Endothelial cell of umbilical vein (primary cell): ENCODE data around the gene OSBPL9. TPM values are rescaled to one million over a fixed set of nuclear protein-coding genes. Genes with fewer than 3 reads are reported as not detected.

Experiments
- BruUV-seq: library from RNA; stranded (reverse); fragments of 400-500 nt; replicated peaks from 2 replicates; lab custom pipeline; 2021; lab: Mats Ljungman, UMichigan
- CTCF ChIA-PET: fragments of 300-600, 350-600 bp; sonication (Branson Sonifier 250); formaldehyde crosslinking; loops from one replicate; lab custom pipeline; 2021; ENCODE audit warnings: antibody characterized with exemption, inconsistent platforms; lab: Charles Lee
- POLR2A ChIA-PET: fragments of 300-600, 350-600 bp; sonication (Branson Sonifier 250); formaldehyde crosslinking; loops from one replicate; lab custom pipeline; 2021; ENCODE audit warnings: antibody characterized with exemption, inconsistent platforms; lab: Charles Lee
- DNase-seq: peaks from one replicate; pipeline ENCODE4 v3.0.0-alpha.2; 2011; ENCODE audit warnings: low read depth, low spot score
- FAIRE-seq: peaks from 2 replicates; lab custom pipeline; 2011; peaks lifted over from hg19 to GRCh38; lab: Jason Lieb, UNC
- H2AFZ ChIP-seq: 2 replicates; pipeline ENCODE4 v1.6.0; 2012; ENCODE audit warnings: low read depth, low read length, control low read depth, inconsistent platforms
- H3K27ac ChIP-seq: 2 replicates; pipeline ENCODE4 v1.5.1; 2011; ENCODE audit warnings: low read depth, mild to moderate bottlenecking, control low read depth, low read length, moderate library complexity; ENCODE audit not compliant: insufficient read depth
- H3K27me3 ChIP-seq, 2 experiments: 2 replicates each; pipeline versions ENCODE4 v1.6.0 to v1.6.1; 2011; ENCODE audit warnings: low read length in 2 of 2, mixed read lengths in 1 of 2; ENCODE audit not compliant: control insufficient read depth in 2 of 2, insufficient read depth in 2 of 2
- H3K36me3 ChIP-seq, 2 experiments: 2 replicates in 1 of 2; 3 replicates in 1 of 2; pipeline ENCODE4 v1.5.1; 2011; ENCODE audit warnings: low read length in 2 of 2, mild to moderate bottlenecking in 1 of 2, moderate library complexity in 1 of 2; ENCODE audit not compliant: control insufficient read depth in 2 of 2, insufficient read depth in 2 of 2; ENCODE audit errors: extremely low read depth in 1 of 2
- H3K4me1 ChIP-seq: 3 replicates; pipeline ENCODE4 v1.5.1; 2011; ENCODE audit warnings: mild to moderate bottlenecking, low read length; ENCODE audit not compliant: control insufficient read depth, insufficient read depth; ENCODE audit errors: extremely low read depth
- H3K4me2 ChIP-seq: 2 replicates; pipeline ENCODE4 v1.6.1; 2011; ENCODE audit warnings: low read length, control low read depth, mixed read lengths; ENCODE audit not compliant: insufficient read depth
- H3K4me3 ChIP-seq, 3 experiments: fragments of 200-600 bp in 1 of 3; sonication (generic), shearing (Covaris generic) in 1 of 3; replicated peaks in 1 of 3; 2 replicates each; pipeline ENCODE4 v1.5.1; 2011 to 2016; ENCODE audit warnings: control low read depth in 3 of 3, low read length in 3 of 3, mild to moderate bottlenecking in 2 of 3, inconsistent platforms in 1 of 3, low read depth in 1 of 3, moderate library complexity in 1 of 3; ENCODE audit not compliant: insufficient read depth in 1 of 3
- H3K79me2 ChIP-seq: 2 replicates; pipeline ENCODE4 v1.6.0; 2012; ENCODE audit warnings: low read length, inconsistent platforms; ENCODE audit not compliant: control insufficient read depth, insufficient read depth
- H3K9ac ChIP-seq: replicated peaks from 2 replicates; pipeline ENCODE3; 2011; ENCODE audit warnings: low read length, control low read depth; ENCODE audit not compliant: insufficient read depth; ENCODE audit errors: extremely low read depth
- H3K9me1 ChIP-seq: replicated peaks from 3 replicates; pipeline ENCODE4 v1.6.0; 2011; ENCODE audit warnings: mild to moderate bottlenecking, low read length; ENCODE audit not compliant: control insufficient read depth, insufficient read depth; ENCODE audit errors: extremely low read depth
- H3K9me3 ChIP-seq: replicated peaks from 2 replicates; pipeline ENCODE4 v1.5.1; 2012; ENCODE audit warnings: low read length, inconsistent platforms; ENCODE audit not compliant: control insufficient read depth, insufficient read depth
- H4K20me1 ChIP-seq: replicated peaks from 2 replicates; pipeline ENCODE3; 2011; ENCODE audit warnings: mild to moderate bottlenecking, low read length; ENCODE audit not compliant: control insufficient read depth, insufficient read depth; ENCODE audit errors: extremely low read depth
- CTCF ChIP-seq, 2 donors: IDR thresholded peaks; 1 replicate in 1 of 2; 2 replicates in 1 of 2; pipeline ENCODE4 v1.5.1; 2011; ENCODE audit warnings: low read length in 2 of 2, mild to moderate bottlenecking in 2 of 2, moderate library complexity in 2 of 2, control low read depth in 1 of 2, inconsistent platforms in 1 of 2, low read depth in 1 of 2; ENCODE audit not compliant: insufficient read depth in 1 of 2; ENCODE audit errors: extremely low read depth in 1 of 2
- EZH2 ChIP-seq: IDR thresholded peaks from 2 replicates; pipeline ENCODE4 v1.6.1; 2012; ENCODE audit warnings: borderline replicate concordance, low read depth, mild to moderate bottlenecking, moderate library complexity, low read length, inconsistent platforms; ENCODE audit not compliant: severe bottlenecking
- FOS ChIP-seq: IDR thresholded peaks from 2 replicates; pipeline ENCODE4 v1.6.1; 2011; ENCODE audit warnings: mild to moderate bottlenecking, low read length, moderate library complexity, borderline replicate concordance; ENCODE audit not compliant: insufficient read depth
- GATA2 ChIP-seq: IDR thresholded peaks from 2 replicates; pipeline ENCODE4 v1.7.0; 2011; ENCODE audit warnings: low read depth, mild to moderate bottlenecking, moderate library complexity, mixed read lengths, low read length; ENCODE audit not compliant: insufficient read length, insufficient read depth
- JUN ChIP-seq: IDR thresholded peaks from 2 replicates; pipeline ENCODE4 v1.6.1; 2011; ENCODE audit warnings: borderline replicate concordance, low read depth; ENCODE audit not compliant: insufficient read length, insufficient read depth
- MAX ChIP-seq: IDR thresholded peaks from 2 replicates; pipeline ENCODE4 v1.6.1; 2011; ENCODE audit not compliant: insufficient read depth, insufficient read length
- MYC ChIP-seq: IDR thresholded peaks from one replicate; pipeline ENCODE4 v1.6.1; 2011; ENCODE audit warnings: mild to moderate bottlenecking, low read depth, low read length
- POLR2A ChIP-seq: IDR thresholded peaks from 2 replicates; pipeline ENCODE4 v1.6.1; 2012; ENCODE audit warnings: low read depth, mild to moderate bottlenecking, control low read depth, low read length
- POLR2AphosphoS5 ChIP-seq: IDR thresholded peaks from 2 replicates; pipeline ENCODE4 v1.6.1; 2012; ENCODE audit warnings: low read depth, mild to moderate bottlenecking, control low read depth, low read length, moderate library complexity; ENCODE audit not compliant: insufficient read depth
- dilution Hi-C: fragments of 300-500 bp; cut with MboI; formaldehyde crosslinking; loops from one replicate; pipeline ENCODE4 v1.15.0; 2019; ENCODE audit warnings: low sequenced_read_pairs; ENCODE audit not compliant: extremely low pct_ligation_motif_present
- intact Hi-C: fragments of 100-400 bp; cut with micrococcal nuclease; formaldehyde crosslinking; loops from one replicate; pipeline ENCODE4 v1.10.0; 2022
- polyA plus RNA-seq, 4 experiments: library from polyadenylated mRNA; depleted of rRNA in 3 of 4; stranded (reverse) in 3 of 4; unstranded in 1 of 4; fragments of >200 nt; gene quantifications; 2 replicates each; pipeline versions ENCODE4 v1.2.1 to v1.2.3, GENCODE V29; 2011 to 2012; ENCODE audit warnings: missing spikeins in 1 of 4
- total RNA-seq: library from RNA; stranded (reverse); gene quantifications from 2 replicates; pipeline ENCODE4 v1.2.3, GENCODE V29; 2021

OSBPL9 gene
- total and polyA plus RNA-seq, 2 donors (not counting 3 experiments of a cell fraction or from before 2014, with no cell fraction given): 46.2 to 80.3 TPM

GRCh38 chr1:51576923-51577322, 40.0 kb upstream of the OSBPL9 start:
- H3K27me3 ChIP-seq: no peaks in the 10 kb centered on the region
- H3K4me1 ChIP-seq: peaks cover 10% of the 10 kb centered on the region
- ChIA-PET CTCF (no interaction called here), POLR2A (no interaction called here)
- no peaks in the 10 kb centered on the region for H4K20me1 ChIP-seq
- TF ChIP-seq EZH2 (no peak), CTCF (IDR thresholded peaks at IDR 0.05; ENCODE audit: extremely low read depth in 1 of 2, insufficient read depth in 1 of 2, low read depth in 1 of 2, low read length in 2 of 2) (no peak), MYC (no peak), POLR2AphosphoS5 (no peak), JUN (no peak), MAX (no peak), GATA2 (no peak), FOS (no peak), POLR2A (no peak)
- FAIRE-seq (no peak), DNase-seq (no peak)
- no peak overlapping the region for H3K4me3 ChIP-seq
- no TSS peak for BruUV-seq
- dilution Hi-C loops: no loop called here
- intact Hi-C loops: no loop called here
- H3K9me1 ChIP-seq: no peaks in the 10 kb centered on the region
- no peak overlapping the region for H3K27ac ChIP-seq
- H3K79me2 ChIP-seq: no peaks in the 10 kb centered on the region
- H3K9me3 ChIP-seq: no peaks in the 10 kb centered on the region
- H3K4me2 ChIP-seq: no peak overlapping the region
- H2AFZ ChIP-seq: no peak overlapping the region
- no peak overlapping the region for H3K9ac ChIP-seq
- H3K36me3 ChIP-seq: no peaks in the 10 kb centered on the region
